HFFc6 (cell line): ENCODE results near the gene AFF2. TPM values are rescaled to one million over a fixed set of nuclear protein-coding genes. Genes with fewer than 3 reads are reported as not detected.

Experiments used
- DNase-seq: peaks from one replicate; pipeline ENCODE4 v3.0.0-alpha.2; 2018
- H3K27ac Mint-ChIP-seq: 2 replicates; pipeline ENCODE4 v1.8.0; 2020; ENCODE audit warnings: mild to moderate bottlenecking, mixed read lengths
- H3K27me3 Mint-ChIP-seq: 2 replicates; pipeline ENCODE4 v1.8.0; 2021; ENCODE audit warnings: mild to moderate bottlenecking, moderate library complexity, mixed read lengths; ENCODE audit not compliant: insufficient read depth
- H3K36me3 Mint-ChIP-seq: 2 replicates; pipeline ENCODE4 v1.8.0; 2021; ENCODE audit warnings: low read depth, mixed read lengths
- H3K4me1 Mint-ChIP-seq: 2 replicates; pipeline ENCODE4 v1.8.0; 2020; ENCODE audit warnings: low read depth, mixed read lengths
- H3K4me3 Mint-ChIP-seq: 2 replicates; pipeline ENCODE4 v1.8.0; 2020; ENCODE audit warnings: mild to moderate bottlenecking, moderate library complexity, mixed read lengths
- H3K9me3 Mint-ChIP-seq: 2 replicates; pipeline ENCODE4 v1.8.0; 2020; ENCODE audit warnings: mild to moderate bottlenecking, mixed read lengths
- CTCF ChIP-seq: fragments of 200-600 bp; sonication (generic); IDR thresholded peaks from 2 replicates; pipeline ENCODE4 v1.5.0; 2021; ENCODE audit warnings: antibody characterized with exemption, mild to moderate bottlenecking
- total RNA-seq, 6 experiments: library from RNA; stranded (reverse); fragmentation: NEBNext Ultra II Directional; extraction: Animal tissue kit (Norgen Biotek cat#: 25700); gene quantifications; 2 replicates in 1 of 6; 3 replicates in 5 of 6; pipeline ENCODE4 v1.2.3, GENCODE V29; 2021

Gene AFF2
- total RNA-seq, 6 experiments from 2014 or later = not detected

- DNase-seq = no peak
- TF ChIP-seq CTCF = no peak
- H3K36me3 Mint-ChIP-seq = no peaks in the 10 kb centered on the region
- peaks cover 10% of the 10 kb centered on the region for H3K9me3 Mint-ChIP-seq
- no peaks in the 10 kb centered on the region for H3K4me1 Mint-ChIP-seq
- H3K4me3 Mint-ChIP-seq = no peak overlapping the region
- no peaks in the 10 kb centered on the region for H3K27me3 Mint-ChIP-seq
- no peak overlapping the region for H3K27ac Mint-ChIP-seq
Observed at GRCh38 chrX:148681605-148682004, 181.2 kb downstream of the AFF2 start.

- Mint-ChIP-seq H3K4me3 (no peak overlapping the region), H3K27me3 (no peaks in the 10 kb centered on the region), H3K27ac (no peak overlapping the region), H3K9me3 (peaks cover 8% of the 10 kb centered on the region), H3K4me1 (no peaks in the 10 kb centered on the region), H3K36me3 (no peaks in the 10 kb centered on the region)
- no peak for DNase-seq
- TF ChIP-seq CTCF = no peak
Observed at GRCh38 chrX:148682206-148682605, 181.8 kb downstream of the AFF2 start.

- H3K36me3 Mint-ChIP-seq = no peaks in the 10 kb centered on the region
- no peaks in the 10 kb centered on the region for H3K4me1 Mint-ChIP-seq
- H3K9me3 Mint-ChIP-seq = peaks cover 8% of the 10 kb centered on the region; the same call in 1 of the 2 replicates
- H3K27me3 Mint-ChIP-seq = no peaks in the 10 kb centered on the region
- TF ChIP-seq CTCF = no peak
- H3K27ac Mint-ChIP-seq = no peak overlapping the region
- no peak overlapping the region for H3K4me3 Mint-ChIP-seq
- DNase-seq = no peak
Observed at GRCh38 chrX:148691456-148691855, 191.0 kb downstream of the AFF2 start.

GRCh38 chrX:148695255-148695654 lies 194.8 kb downstream of the AFF2 start:
- H3K27me3 Mint-ChIP-seq = no peaks in the 10 kb centered on the region
- no peaks in the 10 kb centered on the region for H3K4me1 Mint-ChIP-seq
- H3K27ac Mint-ChIP-seq = no peak overlapping the region
- H3K9me3 Mint-ChIP-seq = no peaks in the 10 kb centered on the region
- H3K36me3 Mint-ChIP-seq = no peaks in the 10 kb centered on the region
- H3K4me3 Mint-ChIP-seq = no peak overlapping the region
- no peak for TF ChIP-seq CTCF
- DNase-seq = no peak

- Mint-ChIP-seq H3K36me3 (no peaks in the 10 kb centered on the region), H3K9me3 (no peaks in the 10 kb centered on the region), H3K27me3 (no peaks in the 10 kb centered on the region; the same call in 1 of the 2 replicates), H3K27ac (no peak overlapping the region), H3K4me3 (no peak overlapping the region), H3K4me1 (no peaks in the 10 kb centered on the region)
- no peak for TF ChIP-seq CTCF
- DNase-seq = no peak
Observed at GRCh38 chrX:148698221-148698620, 197.8 kb downstream of the AFF2 start.

- Mint-ChIP-seq H3K9me3 (peaks cover 1% of the 10 kb centered on the region; the same call in 1 of the 2 replicates), H3K36me3 (no peaks in the 10 kb centered on the region), H3K27ac (no peak overlapping the region), H3K4me3 (no peak overlapping the region), H3K27me3 (no peaks in the 10 kb centered on the region; the same call in 1 of the 2 replicates), H3K4me1 (no peaks in the 10 kb centered on the region)
- TF ChIP-seq CTCF = no peak
- DNase-seq = no peak
Observed at GRCh38 chrX:148700021-148700420, 199.6 kb downstream of the AFF2 start.
